NCI-H69 (cell line): ENCODE results near the gene LRCOL1.
"Not testable (repeated sequence)": the region's sequence is repeated elsewhere in the genome, so short reads cannot be mapped to it uniquely, and the experiment has no call there.

Source experiments
- DNase-seq: peaks from one replicate; lab custom pipeline; 2025; lab: John Stamatoyannopoulos, UW

Gene LRCOL1

DNA sequence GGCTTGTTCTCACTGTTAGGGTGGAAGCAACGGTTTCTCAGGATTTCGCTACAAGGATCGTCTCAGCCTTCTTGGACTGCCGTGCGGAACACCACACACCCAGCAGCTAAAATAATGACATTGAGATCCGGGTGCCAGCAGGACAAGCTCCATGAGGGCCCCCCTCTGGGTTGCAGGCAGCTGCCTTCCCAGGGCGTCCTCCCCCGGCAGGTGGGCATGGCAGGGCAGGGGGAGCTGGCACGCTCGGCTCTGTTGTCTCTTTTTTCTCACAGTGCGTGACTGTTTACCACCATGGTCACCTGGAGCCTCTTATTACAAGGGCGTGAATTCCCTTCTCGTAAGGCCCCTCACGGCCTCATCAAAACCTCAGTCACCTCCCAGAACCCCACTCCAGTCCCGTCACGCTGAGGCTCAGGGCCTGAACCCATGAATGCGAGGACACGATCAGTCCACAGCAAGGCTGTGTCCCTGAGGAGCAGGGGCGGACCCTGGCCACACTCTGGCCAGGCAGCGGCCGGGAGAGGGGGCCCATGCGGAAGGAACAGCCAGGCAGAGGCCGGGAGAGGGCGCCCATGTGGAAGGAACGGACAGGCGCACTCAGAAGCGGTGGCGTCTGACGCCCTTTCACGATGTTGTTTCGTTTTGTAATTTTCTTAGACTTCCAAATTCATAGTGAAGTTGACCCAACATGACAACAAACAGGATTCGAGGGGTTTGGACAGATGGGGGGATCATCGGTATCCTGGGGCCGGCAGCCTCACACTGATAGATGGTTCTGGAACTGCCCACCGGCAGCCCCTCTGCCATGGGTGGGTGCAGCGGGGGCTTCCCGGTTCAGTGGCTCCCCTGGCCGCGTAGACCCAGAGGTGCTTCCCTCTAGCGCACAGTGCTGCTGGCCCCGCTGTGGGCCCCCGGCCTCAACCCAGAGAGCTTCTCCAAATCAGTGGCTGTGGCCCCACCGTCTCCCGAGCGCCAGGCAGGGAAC lies 10.0 kb downstream of the LRCOL1 start:
- peak; percentile 85 for DNase-seq

GRCh38 chr12:132599502-132599901 lies 10.9 kb downstream of the LRCOL1 start:
- not testable (repeated sequence) for DNase-seq

GRCh38 chr12:132597333-132598316 lies 12.8 kb downstream of the LRCOL1 start:
- peak; percentile 79 for DNase-seq

GRCh38 chr12:132596016-132596415 lies 14.4 kb downstream of the LRCOL1 start:
- no peak for DNase-seq

- no peak for DNase-seq
These were observed 15.2 kb downstream of the LRCOL1 start for GRCh38 chr12:132595183-132595582.

GRCh38 chr12:132593938-132594358 lies 16.4 kb downstream of the LRCOL1 start:
- peak; percentile 99 for DNase-seq

- DNase-seq, result peak; percentile 80
These were observed 16.9 kb downstream of the LRCOL1 start for GRCh38 chr12:132593521-132593920.

- DNase-seq, result peak; percentile 15
These were observed 17.3 kb downstream of the LRCOL1 start for GRCh38 chr12:132593071-132593470.

GRCh38 chr12:132592282-132592970 lies 18.0 kb downstream of the LRCOL1 start:
- DNase-seq, result no peak

- DNase-seq, result no peak
These were observed 19.1 kb downstream of the LRCOL1 start for GRCh38 chr12:132591107-132591935.

DNA sequence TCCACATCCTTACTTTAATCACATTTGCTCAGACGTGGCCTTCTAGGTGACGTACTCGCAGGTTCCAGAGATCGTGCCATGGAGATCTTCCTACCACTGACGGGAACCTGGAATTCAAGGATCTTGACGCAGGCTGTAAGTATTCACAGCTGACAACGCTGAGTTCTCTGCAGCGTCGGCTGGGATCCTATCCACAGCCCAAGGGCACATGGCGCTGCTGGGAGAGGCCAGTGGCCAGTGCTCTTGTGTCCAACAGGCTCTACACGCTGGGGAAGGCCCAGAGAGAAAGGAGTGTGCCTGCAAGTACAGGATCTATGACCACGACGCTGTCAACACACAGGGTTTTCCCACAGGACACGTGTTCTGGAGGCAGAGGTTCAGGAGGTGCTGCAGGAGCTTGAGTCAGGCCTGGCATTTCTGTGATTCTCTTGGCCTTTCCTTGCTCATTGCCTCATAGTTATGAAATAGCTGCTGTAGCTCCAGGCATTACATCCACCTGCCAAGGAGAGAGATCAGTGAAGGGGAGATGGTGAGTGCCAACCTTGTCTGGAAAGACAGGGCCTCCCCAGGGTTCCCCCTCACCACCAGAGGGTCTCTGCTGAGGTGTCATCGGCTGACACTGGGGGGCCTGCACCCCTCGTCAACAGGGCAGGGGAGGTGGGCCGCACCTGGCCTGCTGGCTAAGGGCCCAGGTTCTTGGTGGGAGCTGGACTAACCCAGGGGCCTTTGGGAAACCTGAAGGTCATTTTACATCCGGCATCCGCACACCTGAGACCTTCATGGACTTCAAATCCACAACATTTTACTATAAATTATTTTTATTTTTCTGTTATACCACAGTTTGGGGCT lies 21.3 kb downstream of the LRCOL1 start:
- DNase-seq, result no peak

DNA sequence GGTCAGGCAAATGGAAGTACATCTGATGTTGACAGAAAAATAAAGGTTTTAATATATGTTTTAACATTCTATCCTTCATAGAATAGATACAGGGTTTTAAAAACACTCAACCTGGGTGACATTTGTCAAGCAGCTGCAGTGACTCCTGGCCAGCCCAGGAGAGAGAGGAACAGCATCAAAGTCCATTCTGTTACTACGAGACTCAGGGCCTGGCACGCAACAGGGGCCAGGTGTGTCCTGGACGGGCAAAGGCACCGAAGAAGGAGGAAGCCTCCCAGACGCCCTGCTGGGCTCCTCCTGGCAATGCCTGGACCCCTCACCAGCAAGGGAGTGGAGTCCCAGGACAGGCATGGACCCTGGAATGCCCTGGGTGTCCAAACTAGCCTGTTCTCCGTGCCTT lies 22.1 kb downstream of the LRCOL1 start:
- no peak for DNase-seq

DNA sequence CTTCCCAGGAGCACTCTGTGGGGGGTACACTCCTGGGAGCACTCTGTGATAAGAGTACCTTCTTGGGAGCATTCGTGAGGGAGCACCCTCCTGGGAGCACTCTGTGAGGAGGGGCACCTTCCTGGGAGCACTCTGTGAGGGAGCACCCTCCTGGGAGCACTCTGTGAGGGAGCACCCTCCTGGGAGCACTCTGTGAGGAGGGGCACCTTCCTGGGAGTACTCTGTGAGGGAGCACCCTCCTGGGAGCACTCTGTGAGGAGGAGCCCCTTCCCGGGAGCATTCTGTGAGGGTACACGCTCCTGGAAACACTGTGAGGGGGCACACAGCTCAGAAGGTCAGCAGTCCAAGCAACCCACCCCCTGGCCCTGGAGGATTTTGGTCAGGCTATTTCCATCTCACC lies 22.6 kb downstream of the LRCOL1 start:
- no peak for DNase-seq

GRCh38 chr12:132586929-132587328 lies 23.5 kb downstream of the LRCOL1 start:
- no peak for DNase-seq

DNA sequence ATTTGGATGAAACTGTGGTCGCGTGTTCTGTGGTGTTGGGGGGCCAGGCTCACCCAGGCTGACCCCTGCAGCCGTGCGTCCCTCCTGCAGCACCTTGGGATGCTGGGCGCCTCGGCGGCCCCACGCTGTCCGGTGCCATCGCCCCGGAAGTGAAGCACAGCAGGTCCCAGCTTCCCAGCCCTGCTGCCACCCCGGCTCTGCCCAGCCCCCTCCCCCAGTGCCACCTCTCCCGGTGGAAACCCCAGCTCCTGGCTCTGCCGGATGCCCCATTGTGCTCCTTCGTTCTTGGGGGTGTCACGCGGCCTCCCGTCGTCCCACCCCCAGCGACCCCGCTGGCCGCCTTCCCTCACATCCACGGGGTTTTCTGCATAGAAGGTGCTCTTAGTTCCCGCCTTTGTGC lies 25.2 kb downstream of the LRCOL1 start:
- DNase-seq, result no peak

DNA sequence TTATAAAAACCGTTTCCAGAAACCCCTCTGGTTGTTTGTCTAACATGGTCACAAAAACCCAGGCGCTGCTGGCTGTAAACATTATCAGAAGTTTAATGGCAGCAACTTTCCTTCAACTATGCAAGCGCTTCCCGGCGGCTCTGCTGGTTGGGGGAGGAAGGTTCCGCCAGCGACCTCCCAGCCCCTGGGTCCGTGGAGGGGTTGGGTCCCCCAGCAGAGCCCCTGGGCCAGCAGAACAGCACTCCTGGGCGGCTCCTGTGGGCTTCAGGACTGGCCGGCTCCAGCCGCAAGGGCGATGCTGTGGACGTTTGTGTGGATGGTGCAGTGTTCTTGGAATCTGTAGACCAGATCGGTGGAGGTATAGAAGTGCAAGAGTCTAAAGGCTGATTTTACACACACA lies 26.0 kb downstream of the LRCOL1 start:
- DNase-seq, result no peak

GRCh38 chr12:132583736-132584135 lies 26.6 kb downstream of the LRCOL1 start:
- DNase-seq, result no peak

GRCh38 chr12:132583411-132583710 lies 27.0 kb downstream of the LRCOL1 start:
- no peak for DNase-seq

DNA sequence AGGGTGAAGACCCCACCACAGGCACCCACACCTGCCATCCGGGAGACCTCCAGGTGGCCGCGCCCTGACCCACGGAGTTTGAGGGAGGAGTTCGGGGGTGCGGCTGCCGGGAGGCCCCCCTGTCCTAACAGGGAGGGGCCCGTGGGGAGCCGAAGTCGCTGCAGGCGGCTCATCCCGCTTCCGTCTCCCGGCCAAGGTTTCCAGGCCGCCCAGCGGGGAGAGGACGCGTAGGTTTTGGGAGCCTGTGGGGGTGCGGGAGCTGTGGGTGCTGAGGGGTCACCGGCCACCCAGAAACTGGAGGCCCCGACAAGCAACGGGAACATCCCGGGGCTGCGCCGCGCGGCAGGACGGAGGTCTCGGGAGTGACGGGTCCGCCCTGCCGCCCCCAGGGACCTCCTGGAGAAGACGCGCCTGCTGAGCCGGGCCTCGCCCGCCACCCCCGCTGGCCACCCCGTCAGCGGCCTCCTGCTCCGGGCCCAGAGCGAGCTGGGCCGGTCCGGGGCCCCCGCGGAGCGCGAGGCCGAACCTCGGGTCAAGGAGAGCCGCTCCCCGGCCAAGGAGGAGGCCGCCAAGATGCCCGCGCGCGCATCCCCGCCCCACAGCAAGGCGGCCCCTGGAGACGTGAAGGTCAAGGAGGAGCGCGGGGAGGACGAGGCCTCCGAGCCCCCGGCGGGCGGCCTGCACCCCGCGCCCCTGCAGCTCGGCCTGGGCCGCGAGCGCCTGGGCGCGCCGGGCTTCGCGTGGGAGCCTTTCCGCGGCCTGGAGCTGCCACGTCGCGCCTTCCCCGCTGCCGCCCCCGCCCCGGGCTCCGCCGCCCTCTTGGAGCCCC lies 27.6 kb downstream of the LRCOL1 start:
- no peak for DNase-seq
